Retinal pigment epithelial cell (primary cell): ENCODE measurements around the gene ASB7.
A peak's percentile ranks its signal among the peaks of the same experiment; 100 is the strongest.

Experiments
- DNase-seq: peaks from one replicate; pipeline ENCODE4 v3.0.0-alpha.2; 2010; ENCODE audit warnings: low read depth
- H3K4me3 ChIP-seq: 2 replicates; pipeline ENCODE4 v1.5.1; 2011; ENCODE audit warnings: mild to moderate bottlenecking, low read length, control low read depth, moderate library complexity
- TF ChIP-seq, protein P1 (sequence below): conservative IDR thresholded peaks from 2 replicates; pipeline ENCODE4 v1.5.1; 2011; ENCODE audit warnings: low read depth, low read length, control low read depth, inconsistent platforms

The ASB7 gene

DNA sequence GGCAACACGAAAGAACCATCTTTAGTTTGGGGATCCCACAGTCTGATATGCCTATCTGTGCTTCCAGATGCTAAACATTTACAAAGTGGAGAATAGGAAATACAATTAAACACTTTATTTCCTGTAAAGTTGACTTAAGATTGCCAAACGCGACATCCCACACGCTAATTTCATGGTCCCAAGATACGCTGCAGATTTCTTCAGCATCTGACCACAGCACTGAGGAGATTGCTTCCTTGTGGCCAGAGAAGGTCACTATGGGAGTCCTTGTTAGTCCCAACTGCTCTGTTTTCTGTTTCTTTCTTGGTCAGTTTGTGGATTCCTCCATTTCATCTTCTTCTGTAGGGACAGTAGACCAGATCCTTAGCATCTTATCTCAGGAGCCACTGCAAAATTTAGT, 43.3 kb downstream of the ASB7 start:
- DNase-seq, result no peak
- TF ChIP-seq, protein P1, sequence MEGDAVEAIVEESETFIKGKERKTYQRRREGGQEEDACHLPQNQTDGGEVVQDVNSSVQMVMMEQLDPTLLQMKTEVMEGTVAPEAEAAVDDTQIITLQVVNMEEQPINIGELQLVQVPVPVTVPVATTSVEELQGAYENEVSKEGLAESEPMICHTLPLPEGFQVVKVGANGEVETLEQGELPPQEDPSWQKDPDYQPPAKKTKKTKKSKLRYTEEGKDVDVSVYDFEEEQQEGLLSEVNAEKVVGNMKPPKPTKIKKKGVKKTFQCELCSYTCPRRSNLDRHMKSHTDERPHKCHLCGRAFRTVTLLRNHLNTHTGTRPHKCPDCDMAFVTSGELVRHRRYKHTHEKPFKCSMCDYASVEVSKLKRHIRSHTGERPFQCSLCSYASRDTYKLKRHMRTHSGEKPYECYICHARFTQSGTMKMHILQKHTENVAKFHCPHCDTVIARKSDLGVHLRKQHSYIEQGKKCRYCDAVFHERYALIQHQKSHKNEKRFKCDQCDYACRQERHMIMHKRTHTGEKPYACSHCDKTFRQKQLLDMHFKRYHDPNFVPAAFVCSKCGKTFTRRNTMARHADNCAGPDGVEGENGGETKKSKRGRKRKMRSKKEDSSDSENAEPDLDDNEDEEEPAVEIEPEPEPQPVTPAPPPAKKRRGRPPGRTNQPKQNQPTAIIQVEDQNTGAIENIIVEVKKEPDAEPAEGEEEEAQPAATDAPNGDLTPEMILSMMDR, result no peak
- no peak overlapping the region for H3K4me3 ChIP-seq

DNA sequence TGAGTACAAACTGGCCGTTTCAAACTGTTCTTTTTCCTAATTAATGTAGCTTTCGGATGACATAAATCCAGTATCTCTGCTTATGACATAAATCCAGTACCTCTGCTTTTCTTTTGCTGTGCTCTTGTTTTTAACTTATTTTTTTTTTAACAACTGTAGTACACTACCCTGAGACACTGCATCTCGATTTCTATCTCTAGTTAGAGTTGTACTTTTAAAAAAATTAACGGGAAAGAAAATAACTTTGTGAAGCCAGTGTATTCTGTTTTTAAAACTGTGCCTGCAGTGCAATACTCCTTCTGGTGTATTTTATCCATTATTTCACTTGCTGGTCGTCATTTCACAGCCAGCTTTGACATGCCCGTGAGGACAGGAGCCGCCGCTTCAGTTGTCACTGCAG, 46.6 kb downstream of the ASB7 start:
- DNase-seq, result no peak
- TF ChIP-seq, protein P1, result no peak
- H3K4me3 ChIP-seq, result no peak overlapping the region

DNA sequence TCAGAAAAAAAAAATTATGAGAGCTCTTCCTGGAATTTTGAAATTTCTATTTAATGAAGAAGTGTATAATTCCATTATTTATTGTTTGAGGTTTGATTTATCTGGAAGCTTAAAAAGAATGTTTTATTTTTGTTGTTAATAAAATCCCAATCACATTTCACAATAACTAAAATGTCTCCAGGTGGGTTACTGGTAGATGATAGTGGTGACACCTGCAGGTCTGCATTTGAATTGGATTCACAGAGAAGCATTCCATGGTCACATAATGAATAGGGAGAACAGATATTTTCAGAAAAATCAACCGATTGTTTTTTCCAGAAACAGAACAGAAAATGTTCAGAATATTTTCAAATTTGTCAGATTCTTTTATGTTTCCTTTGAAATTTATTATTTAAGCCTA, 48.3 kb downstream of the ASB7 start:
- TF ChIP-seq, protein P1, result peak; percentile 14
- no peak overlapping the region for H3K4me3 ChIP-seq
- no peak for DNase-seq

DNA sequence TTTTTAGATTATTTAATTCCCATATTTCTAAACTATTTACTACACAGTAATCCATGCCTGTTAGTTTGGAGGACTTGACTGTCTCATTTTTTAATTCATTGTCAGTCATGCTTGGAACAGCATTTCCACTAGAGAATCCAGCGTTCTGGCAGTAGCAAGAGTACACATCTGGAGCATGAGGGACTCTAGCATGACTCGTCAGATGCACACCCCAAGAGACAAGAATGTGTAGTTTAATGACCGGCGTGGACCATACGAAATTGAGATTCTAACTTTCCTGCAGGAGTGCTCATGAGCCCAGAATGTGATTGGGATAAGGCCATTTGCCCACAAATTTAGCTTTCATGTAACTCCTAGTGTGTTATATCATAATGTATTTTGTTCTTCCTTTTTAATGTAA, 48.9 kb downstream of the ASB7 start:
- H3K4me3 ChIP-seq, result no peak overlapping the region
- TF ChIP-seq, protein P1, result no peak
- DNase-seq, result no peak

DNA sequence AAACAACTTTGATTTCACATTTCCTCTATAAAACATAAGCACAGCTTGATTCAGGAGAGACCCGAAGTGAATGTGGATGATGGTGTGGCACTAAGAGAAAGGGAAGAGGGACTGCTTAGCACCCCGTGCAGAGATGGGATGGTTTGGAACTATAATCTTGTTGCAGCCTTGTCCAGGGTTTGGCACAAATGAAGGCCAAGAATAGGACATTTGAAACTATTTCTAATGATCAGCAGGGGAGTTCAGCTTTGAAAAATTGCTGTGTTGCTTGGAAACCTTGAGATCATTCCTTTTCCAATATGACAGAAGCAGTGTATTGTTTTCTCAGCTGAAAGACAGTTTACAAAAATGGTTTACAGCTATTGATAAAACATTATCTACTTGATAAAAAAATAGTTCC, 49.7 kb downstream of the ASB7 start:
- no peak for DNase-seq
- TF ChIP-seq, protein P1, result no peak
- H3K4me3 ChIP-seq, result no peak overlapping the region

DNA sequence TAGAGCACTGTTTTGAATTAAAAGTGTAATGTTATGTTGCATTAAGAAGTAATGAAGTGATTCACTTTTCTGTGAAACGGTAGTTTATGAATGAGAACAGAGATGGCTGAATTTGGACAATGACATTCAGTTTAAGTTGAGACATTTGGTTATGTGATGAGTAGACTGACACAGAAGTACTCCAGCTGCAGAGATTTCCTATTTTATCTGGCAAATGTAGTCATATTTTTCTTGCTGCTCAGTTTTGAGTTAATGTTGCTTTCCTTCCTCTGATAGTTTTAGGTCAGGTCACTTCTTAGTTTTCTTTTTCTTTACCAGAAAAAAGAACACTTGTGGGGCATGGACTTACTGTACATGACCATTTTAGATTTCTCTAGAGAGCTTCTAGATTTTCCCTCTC, 51.2 kb downstream of the ASB7 start:
- TF ChIP-seq, protein P1, result no peak
- no peak for DNase-seq
- no peak overlapping the region for H3K4me3 ChIP-seq

DNA sequence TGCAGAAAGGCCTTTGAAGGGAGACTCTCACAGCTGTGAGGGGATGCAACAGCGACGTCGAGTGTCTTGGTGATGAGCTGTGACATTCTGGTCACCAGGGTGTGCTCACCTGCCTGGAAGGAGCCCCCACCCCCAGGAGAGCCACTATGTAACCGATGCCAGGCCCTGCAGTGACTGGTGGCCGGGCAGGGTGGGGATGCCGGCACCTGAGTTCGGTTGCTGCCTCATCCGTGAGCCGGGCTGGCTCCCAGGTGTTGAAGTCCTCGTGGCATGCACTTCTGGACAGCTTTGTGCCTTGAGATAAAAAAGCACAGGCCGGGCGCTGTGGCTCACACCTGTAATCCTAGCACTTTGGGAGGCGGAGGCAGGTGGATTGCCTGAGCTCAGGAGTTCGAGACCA, 56.5 kb downstream of the ASB7 start:
- DNase-seq, result no peak
- H3K4me3 ChIP-seq, result no peak overlapping the region
- TF ChIP-seq, protein P1, result no peak
